PC-3 (cell line): ENCODE measurements around the gene WDR27. TPM values are rescaled to one million over a fixed set of nuclear protein-coding genes. Genes with fewer than 3 reads are reported as not detected.

ENCODE experiments used
- ATAC-seq: fragments of 200-7000 bp; cut with Tn5 transposase; 2 replicates; pipeline ENCODE4 v1.9.1; 2020; ENCODE audit warnings: mild to moderate bottlenecking, moderate library complexity
- BruUV-seq: library from RNA; stranded (reverse); fragments of 400-500 nt; replicated peaks from 2 replicates; lab custom pipeline; 2021; lab: Mats Ljungman, UMichigan
- CTCF ChIA-PET: fragments of 300-600 bp; sonication (Branson Sonifier 250); formaldehyde crosslinking; loops from one replicate; lab custom pipeline; 2022; ENCODE audit warnings: antibody characterized with exemption; lab: Charles Lee
- POLR2A ChIA-PET: fragments of 300-600 bp; sonication (Branson Sonifier 250); formaldehyde crosslinking; loops from one replicate; lab custom pipeline; 2022; ENCODE audit warnings: antibody characterized with exemption; ENCODE audit not compliant: unreplicated experiment; lab: Charles Lee
- DNase-seq: peaks from one replicate; pipeline ENCODE4 v3.0.0-alpha.2; 2015
- H2AFZ ChIP-seq: fragments of 300-600 bp; sonication (generic); 2 replicates; pipeline ENCODE4 v1.6.0; 2016; ENCODE audit warnings: antibody characterized with exemption, low read length
- H3F3A ChIP-seq: fragments of 300-600 bp; sonication (generic); one replicate; pipeline ENCODE4 v1.6.0; 2017; ENCODE audit warnings: antibody characterized with exemption, low read length, control low read depth, mild to moderate bottlenecking; ENCODE audit not compliant: unreplicated experiment
- H3K27ac ChIP-seq: fragments of 300-600 bp; sonication (generic); 2 replicates; pipeline ENCODE4 v1.5.1; 2016; ENCODE audit warnings: mild to moderate bottlenecking, low read length
- H3K27me3 ChIP-seq: fragments of 300-600 bp; sonication (generic); 2 replicates; pipeline ENCODE4 v1.6.1; 2016; ENCODE audit warnings: low read length, mixed read lengths
- H3K36me3 ChIP-seq: fragments of 300-600 bp; sonication (generic); 2 replicates; pipeline ENCODE4 v1.6.1; 2016; ENCODE audit warnings: low read depth, mixed run types, low read length, mixed read lengths
- H3K4me1 ChIP-seq: fragments of 300-600 bp; sonication (generic); 2 replicates; pipeline ENCODE4 v1.5.1; 2016; ENCODE audit warnings: low read length; ENCODE audit not compliant: insufficient read depth
- H3K4me2 ChIP-seq: fragments of 300-600 bp; sonication (generic); 2 replicates; pipeline ENCODE4 v1.6.0; 2016; ENCODE audit warnings: low read length
- H3K4me3 ChIP-seq: fragments of 300-600 bp; sonication (generic); 2 replicates; pipeline ENCODE4 v1.5.1; 2016; ENCODE audit warnings: mild to moderate bottlenecking, low read length, mixed read lengths
- H3K79me2 ChIP-seq: fragments of 300-600 bp; sonication (generic); 2 replicates; pipeline ENCODE4 v1.6.1; 2017; ENCODE audit warnings: low read length, mixed read lengths
- H3K9ac ChIP-seq: fragments of 300-600 bp; sonication (generic); 2 replicates; pipeline ENCODE4 v1.6.0; 2016; ENCODE audit warnings: mild to moderate bottlenecking, low read length
- H3K9me2 ChIP-seq: fragments of 300-600 bp; sonication (generic); replicated peaks from 2 replicates; pipeline ENCODE4 v1.6.1; 2016; ENCODE audit warnings: mixed run types, low read length, mixed read lengths
- H3K9me3 ChIP-seq: fragments of 300-600 bp; sonication (generic); 2 replicates; pipeline ENCODE4 v1.6.1; 2016; ENCODE audit warnings: low read length, mixed read lengths
- H4K20me1 ChIP-seq: fragments of 300-600 bp; sonication (generic); 2 replicates; pipeline ENCODE4 v1.6.1; 2016; ENCODE audit warnings: low read length, mixed read lengths
- CTCF ChIP-seq: fragments of 300-600 bp; sonication (generic); conservative IDR thresholded peaks from 2 replicates; pipeline ENCODE4 v1.5.1; 2017; ENCODE audit warnings: antibody characterized with exemption, low read depth, mild to moderate bottlenecking, low read length
- EZH2 ChIP-seq: fragments of 300-600 bp; sonication (generic); IDR thresholded peaks from one replicate; pipeline ENCODE4 v1.6.1; 2017; ENCODE audit warnings: antibody characterized with exemption, mild to moderate bottlenecking, low read length; ENCODE audit not compliant: unreplicated experiment
- EZH2phosphoT487 ChIP-seq: fragments of 300-600 bp; sonication (generic); IDR thresholded peaks from 2 replicates; pipeline ENCODE4 v1.6.1; 2018; ENCODE audit warnings: mild to moderate bottlenecking, antibody characterized with exemption, low read length, borderline replicate concordance
- intact Hi-C: fragments of 100-400 bp; cut with micrococcal nuclease; formaldehyde crosslinking; loops from 2 replicates; pipeline ENCODE4 v1.9.0; 2023
- total RNA-seq: library from RNA; depleted of rRNA; stranded (reverse); fragments of >200 nt; gene quantifications from 2 replicates; pipeline ENCODE4 v1.2.3, GENCODE V29; 2014

Gene WDR27
- total RNA-seq, 1 experiment from 2014 or later, result 20.0 TPM

- H3K9me2 ChIP-seq, result no peaks in the 10 kb centered on the region
- H2AFZ ChIP-seq, result no peak overlapping the region
- no peaks in the 10 kb centered on the region for H3K79me2 ChIP-seq
- no peaks in the 10 kb centered on the region for H4K20me1 ChIP-seq
- TF ChIP-seq CTCF, result no peak
- no peak for TF ChIP-seq EZH2phosphoT487
- no peak for TF ChIP-seq EZH2
- no peak for ATAC-seq
- H3K9ac ChIP-seq, result no peak overlapping the region
- H3K4me3 ChIP-seq, result no peak overlapping the region
- H3K4me2 ChIP-seq, result no peak overlapping the region
- CTCF ChIA-PET, result no interaction called here
- H3K4me1 ChIP-seq, result no peaks in the 10 kb centered on the region
- no peak overlapping the region for H3K27ac ChIP-seq
- no peak for DNase-seq
- POLR2A ChIA-PET, result no interaction called here
- H3K9me3 ChIP-seq, result no peaks in the 10 kb centered on the region
- H3F3A ChIP-seq, result no peaks in the 10 kb centered on the region
- intact Hi-C loops, result no loop called here
- H3K27me3 ChIP-seq, result no peaks in the 10 kb centered on the region
- no peaks in the 10 kb centered on the region for H3K36me3 ChIP-seq
- BruUV-seq, result no TSS peak
Measured at GRCh38 chr6:169479783-169480495, 221.9 kb downstream of the WDR27 start.

- POLR2A ChIA-PET, result no interaction called here
Measured at GRCh38 chr6:169474362-169474761, 227.5 kb downstream of the WDR27 start.

More at GRCh38 chr6:169474362-169474761, 227.5 kb downstream of the WDR27 start:
- intact Hi-C loops, result no loop called here
- Histone ChIP-seq H3K79me2 (no peaks in the 10 kb centered on the region), H2AFZ (no peak overlapping the region), H3K9me2 (no peaks in the 10 kb centered on the region), H3K4me1 (no peaks in the 10 kb centered on the region), H3K4me3 (no peak overlapping the region), H3K27ac (no peak overlapping the region), H3K27me3 (no peaks in the 10 kb centered on the region), H3K36me3 (no peaks in the 10 kb centered on the region), H3K9me3 (no peaks in the 10 kb centered on the region), H4K20me1 (no peaks in the 10 kb centered on the region), H3K4me2 (no peak overlapping the region), H3K9ac (no peak overlapping the region), H3F3A (no peaks in the 10 kb centered on the region)
- DNase-seq, result no peak
- no peak for TF ChIP-seq CTCF
- TF ChIP-seq EZH2phosphoT487, result no peak
- TF ChIP-seq EZH2, result no peak
- no peak for ATAC-seq
- CTCF ChIA-PET, result no interaction called here
- no TSS peak for BruUV-seq
